Epidermal melanocyte (primary cell): ENCODE data around the gene NFKB1.
"Not testable (repeated sequence)": the region's sequence is repeated elsewhere in the genome, so short reads cannot be mapped to it uniquely, and the experiment has no call there.

Experiments used
- DNase-seq: peaks from one replicate; pipeline ENCODE4 v3.0.0; 2011; ENCODE audit warnings: low spot score; ENCODE audit not compliant: insufficient read length

NFKB1 gene

DNA sequence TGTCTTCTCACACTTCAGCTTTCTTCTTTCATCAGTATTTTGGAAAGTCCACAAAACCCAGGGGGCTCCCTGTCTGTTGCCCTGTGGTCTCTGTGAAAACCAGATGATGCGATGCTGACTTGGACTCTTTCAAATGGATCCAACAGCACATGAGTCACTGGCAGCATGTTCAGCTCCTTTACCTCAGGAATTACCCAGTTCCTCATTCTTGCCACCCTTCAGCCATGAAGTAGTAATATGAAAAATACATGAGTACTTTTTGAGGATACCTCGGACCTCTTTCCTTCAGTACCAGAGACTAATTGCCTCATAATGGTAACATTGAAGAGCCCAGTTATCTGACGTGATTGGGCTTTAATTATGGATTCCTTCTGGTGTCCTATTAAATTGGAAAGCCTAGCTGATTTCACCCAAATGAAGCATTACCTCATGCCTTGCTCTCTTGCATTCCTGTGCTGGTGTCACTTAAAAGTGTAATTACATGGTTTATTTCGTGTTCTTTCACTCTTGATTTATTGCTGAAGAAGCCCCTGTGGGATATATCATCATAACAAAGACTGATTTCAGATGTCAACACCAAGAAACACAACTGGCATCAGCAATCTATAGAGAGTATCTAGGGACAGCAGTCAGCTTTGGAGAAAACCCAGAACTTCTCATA is 63.4 kb downstream of the NFKB1 start:
- no peak for DNase-seq

DNA sequence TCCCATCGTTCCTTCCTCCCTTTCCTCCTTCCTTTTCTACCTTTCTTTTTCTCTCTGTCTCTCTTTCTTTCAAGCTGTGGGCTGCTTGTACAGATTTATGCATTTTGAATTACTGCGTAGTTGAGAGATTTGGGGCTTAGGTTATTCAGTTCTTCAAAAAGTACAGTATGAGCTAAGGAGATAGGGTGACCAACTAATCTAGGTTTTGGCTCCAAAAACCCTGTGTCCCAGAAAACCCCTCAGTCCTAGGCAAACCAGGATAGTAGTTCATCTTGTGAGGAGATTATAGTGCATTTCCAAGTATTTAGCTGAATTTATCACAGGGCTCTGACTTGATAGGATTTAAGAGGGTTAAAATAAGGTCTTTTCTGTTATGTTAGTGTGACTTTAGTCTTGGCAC is 64.5 kb downstream of the NFKB1 start:
- DNase-seq = no peak

DNA sequence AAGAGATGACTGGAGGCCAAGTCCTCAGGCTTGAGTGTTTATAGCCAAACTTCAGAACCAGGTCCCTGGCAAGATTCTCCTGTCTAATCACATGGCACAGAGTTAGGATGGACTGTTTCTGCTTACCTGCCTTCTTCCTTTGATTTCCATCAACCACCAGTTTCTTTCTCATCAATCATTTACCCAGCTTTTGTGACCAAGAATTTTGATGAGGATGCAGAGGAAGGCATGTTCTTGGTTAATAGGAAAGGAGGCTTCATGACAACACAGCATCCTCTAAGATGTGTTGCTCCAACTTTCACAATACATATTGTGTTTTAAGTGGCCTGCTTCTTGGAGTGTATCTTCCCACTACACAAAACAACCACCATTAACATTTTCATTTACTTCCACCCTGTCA is 65.3 kb downstream of the NFKB1 start:
- no peak for DNase-seq

DNA sequence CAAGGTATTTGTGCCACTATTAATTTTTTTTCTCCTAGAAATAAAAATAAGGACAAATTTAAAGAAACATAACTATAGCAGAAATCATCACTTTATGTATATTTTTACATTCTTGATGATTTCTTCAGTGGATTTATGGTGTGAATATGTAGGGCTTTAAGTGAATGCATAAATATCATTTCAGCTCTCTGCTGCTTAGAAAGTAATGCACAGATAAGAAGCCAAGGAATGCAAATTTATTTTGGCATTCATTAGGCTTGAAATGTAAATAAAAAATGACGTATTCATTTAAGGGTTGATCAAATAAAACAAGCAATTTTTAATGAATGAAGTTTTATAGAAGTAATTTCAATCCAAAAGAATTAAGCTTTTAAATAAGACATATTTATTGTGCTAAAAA is 66.3 kb downstream of the NFKB1 start:
- DNase-seq = no peak

DNA sequence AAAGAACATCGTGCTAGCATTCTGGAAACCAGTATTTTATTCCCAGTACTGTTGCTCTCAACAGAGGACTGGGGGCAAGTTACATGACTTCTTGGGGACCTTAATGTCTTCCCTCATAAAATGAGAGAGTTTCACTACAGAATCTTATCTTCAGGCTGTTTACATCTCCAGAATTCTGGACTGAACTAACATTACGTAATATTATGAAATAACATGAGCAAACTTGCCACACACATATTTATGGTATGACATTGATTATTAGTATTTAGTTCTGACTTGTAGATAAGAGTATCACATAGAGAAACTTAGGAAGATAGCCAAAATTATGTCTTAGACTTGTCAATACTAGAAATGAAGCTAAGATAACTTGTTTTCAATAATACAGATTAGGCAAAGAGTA is 68.0 kb downstream of the NFKB1 start:
- no peak for DNase-seq

DNA sequence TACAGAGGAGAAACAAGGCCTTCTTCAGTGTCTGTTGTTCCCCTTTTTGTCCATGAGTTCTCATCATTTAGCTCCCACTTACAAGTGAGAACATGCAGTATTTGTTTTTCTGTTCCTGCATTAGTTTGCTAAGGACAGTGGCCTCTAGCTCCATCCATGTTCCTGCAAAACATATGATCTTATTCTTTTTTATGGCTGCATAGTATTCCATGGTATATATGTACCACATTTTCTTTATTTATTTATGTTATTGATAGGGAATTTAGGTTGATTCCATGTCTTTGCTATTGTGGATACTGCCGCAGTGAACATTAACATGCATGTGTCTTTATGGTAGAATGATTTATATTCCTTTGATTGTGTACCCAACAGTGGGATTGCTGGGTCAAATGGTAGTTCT is 69.1 kb downstream of the NFKB1 start:
- DNase-seq = not testable (repeated sequence)

DNA sequence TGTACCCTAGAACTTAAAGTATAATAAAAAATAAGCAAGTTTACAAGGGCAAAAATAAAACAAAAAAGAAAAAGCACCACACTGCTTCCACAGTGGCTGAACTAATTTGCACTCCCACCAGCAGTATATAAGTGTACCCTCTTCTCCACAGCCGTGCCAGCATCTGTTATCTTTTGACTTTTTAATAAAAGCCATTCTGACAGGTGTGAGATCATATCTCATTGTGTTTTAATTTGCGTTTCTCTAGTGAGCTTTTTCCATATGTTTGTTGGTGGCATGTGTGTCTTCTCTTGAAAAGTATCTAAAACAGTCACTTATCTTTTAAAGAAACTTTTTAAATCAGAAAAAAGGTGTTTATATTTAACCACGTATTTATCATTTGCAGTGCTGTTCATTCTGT is 71.3 kb downstream of the NFKB1 start:
- no peak for DNase-seq

DNA sequence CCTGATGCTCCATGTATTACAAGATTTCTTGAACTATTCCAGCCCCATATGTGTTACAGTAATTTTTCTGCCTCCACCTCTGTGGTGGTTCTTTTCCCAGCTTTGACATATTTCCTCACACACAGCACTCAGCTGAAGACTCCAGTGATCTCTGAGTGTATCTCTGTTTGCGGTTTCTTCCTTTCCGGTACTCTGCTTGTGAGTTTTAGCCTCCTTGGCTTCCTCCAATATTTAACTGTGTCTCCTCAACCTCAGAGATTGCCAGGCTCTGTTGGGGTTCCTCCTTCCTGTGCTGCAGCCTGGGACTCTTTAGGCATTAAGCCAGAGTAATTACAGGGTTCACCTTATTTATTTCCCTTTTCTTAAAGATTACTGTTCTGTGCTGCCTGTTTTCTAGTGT is 73.2 kb downstream of the NFKB1 start:
- no peak for DNase-seq

DNA sequence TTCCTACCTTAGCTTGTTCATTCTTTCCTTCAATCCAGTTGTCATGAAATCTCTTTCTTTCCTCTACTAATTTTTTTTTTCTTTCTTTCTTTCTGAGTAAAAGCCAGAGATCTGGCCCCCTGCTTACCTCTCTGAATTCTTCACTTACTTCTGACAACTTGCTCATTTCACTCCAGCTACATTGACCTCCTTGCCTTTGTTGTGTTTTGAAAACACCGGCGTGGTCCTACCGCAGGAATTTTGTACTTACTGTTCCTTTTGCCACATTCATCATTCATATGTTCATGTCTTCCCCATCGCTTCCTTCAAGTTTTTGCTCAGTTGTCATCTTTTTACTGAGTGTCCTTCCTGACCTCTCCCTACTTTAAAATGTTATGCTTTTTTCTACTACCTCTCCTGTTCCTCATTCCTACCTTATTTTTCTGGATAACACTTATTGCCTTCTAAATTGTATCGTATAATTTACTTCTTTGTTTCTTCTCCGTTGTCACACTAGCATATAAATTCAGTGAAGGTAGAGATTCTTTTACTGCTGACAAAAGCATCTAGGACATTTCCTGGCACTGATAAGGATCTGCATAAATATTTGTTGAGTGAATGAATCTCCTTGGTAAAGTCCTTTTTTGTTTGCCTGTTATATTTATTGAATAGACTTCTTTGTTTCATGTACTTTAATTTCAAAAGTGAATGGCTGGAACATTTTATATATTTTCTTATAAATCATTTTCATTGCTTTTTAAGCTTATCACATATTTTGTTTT is 74.4 kb downstream of the NFKB1 start:
- no peak for DNase-seq

DNA sequence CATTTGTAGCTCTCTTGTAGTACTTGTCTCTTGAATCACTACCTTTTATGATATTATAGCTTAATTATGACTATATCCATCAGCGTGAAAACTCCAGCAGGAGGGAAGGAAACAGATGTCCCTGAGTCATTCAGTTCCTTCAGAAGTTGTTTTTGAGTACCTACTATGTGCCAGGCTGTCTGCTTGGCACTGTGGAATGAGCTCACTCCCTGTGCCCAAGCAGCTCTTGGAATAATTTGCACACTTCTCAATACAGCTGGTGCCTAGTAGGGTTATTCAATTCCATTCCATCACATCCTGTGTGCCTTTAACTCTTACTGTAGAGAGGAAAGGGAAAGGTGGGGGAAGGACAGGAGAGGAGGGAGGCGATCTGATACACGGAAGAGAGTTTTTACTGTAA is 77.1 kb downstream of the NFKB1 start:
- no peak for DNase-seq

DNA sequence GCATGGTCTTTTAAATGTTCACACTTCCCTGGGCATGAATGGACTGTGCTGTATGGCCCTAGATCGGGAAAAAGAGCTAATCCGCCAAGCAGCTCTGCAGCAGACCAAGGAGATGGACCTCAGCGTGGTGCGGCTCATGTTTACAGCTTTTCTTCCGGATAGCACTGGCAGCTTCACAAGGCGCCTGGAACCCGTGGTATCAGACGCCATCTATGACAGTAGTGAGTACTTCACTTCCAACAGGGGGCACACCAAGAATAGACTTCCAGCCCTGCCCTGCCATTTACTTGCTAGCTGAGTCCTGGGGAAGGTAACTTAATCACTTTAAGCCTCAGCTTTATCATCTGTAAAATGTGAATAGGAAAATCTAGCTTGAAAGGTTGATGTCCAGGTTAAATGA is 77.7 kb downstream of the NFKB1 start:
- DNase-seq = no peak

DNA sequence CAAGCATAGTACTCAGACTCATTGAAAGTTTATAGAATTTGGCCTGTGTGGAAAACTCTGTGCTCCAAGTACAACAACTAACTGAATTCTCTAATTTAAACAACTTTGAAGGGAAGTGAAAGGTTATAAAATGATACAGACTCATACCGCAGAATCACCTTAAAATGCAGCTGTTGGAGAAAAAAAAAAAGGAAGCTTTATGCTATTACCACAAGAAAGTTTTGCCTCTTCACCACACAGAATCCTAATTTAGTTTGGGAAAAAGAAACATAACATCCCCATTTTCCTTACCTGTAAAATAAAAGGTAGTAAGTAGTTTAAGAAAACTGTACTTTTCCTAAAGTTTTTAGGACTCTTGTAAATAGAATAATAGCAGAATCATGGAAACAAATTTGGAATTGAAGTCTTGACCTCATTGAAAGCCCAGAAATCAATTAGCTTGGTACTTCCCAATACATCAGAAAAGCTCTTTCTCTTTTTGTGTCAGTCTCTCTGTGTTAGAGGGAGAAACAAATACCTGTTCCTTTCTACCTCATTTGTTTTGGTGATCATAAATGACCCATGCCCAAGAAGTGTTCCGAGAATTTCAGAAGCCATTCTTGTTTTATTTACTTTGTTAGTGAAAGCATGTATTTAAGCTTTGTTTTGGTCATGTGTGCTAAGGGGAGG is 78.8 kb downstream of the NFKB1 start:
- DNase-seq = no peak

DNA sequence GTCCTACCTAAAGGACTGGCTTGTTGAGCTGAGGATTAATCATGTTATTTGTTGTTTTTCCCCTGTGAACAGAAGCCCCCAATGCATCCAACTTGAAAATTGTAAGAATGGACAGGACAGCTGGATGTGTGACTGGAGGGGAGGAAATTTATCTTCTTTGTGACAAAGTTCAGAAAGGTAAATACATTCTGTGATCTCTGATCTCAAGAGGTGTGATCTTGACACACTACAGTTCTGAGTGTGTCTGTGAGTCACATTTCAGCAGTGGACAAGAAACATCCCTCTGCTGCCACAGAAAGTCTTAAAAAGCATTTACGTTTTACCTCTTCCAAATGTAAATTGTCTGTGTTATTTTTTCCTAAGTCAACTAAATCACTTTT is 79.3 kb downstream of the NFKB1 start:
- DNase-seq = no peak

DNA sequence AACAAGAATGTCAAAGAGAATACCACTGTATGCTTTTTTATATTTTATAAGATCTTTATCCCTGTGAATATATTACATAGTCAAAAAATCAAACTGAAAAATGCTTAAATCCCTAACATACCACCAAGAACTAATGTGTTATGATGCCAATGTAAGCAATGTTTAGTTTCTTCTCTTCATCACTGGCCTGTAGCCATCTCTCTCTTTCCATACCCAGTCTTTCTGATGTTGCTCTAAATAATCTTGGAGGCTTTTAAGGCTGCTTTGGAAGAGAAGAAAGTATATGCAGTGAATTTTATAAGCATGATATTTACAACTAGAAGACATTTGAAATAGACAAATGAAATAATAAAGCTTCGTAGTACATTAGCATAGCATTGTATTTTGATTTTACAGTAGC is 82.9 kb downstream of the NFKB1 start:
- DNase-seq = no peak

DNA sequence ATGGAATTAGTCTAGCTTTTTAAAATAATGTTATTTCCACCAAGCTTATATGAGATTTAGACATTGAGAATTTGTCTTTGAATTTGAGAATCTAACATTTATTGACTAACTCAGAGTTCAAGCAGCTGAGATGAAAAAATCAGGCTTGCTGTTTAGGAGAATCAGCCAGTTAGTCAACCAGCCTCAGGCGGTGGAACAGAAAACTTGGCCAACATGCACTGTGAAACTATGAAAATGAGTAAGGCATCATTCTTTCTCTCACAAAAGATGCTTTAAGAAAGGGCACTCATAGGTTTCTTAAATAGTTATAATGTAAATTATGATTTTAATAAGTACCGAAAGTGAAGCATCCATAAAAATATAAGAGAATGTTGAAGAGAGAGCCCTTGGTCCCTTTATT is 84.2 kb downstream of the NFKB1 start:
- no peak for DNase-seq

DNA sequence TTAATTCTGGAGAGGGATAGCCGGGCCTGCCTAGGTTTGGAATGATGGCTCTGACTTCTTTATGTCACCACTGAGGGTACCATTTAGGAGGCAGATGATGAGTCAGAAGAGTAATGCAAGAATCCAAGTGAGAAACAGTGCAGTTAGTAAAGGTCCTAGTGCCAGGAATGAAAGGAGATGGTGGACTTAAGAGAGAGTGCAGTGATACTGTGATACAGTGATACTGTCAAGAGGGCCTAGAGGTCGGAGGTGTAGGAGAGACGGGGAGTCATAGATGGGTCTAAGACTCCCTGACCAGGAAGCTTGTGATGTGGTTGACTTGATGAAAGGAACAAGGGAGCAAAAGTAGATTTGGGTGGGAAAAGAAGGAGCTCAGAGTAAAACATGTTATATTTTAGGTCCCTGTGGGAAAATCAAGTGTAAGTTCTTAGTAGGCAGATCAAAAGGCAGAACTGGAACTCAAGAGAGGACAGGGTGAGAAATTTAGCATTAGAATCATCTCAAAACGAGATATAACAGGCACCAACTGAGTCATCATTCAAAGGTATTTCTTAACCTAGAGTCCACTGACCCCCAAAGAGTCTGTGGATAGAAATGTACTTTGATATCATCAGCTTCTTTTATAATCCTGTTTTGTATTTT is 85.0 kb downstream of the NFKB1 start:
- no peak for DNase-seq

DNA sequence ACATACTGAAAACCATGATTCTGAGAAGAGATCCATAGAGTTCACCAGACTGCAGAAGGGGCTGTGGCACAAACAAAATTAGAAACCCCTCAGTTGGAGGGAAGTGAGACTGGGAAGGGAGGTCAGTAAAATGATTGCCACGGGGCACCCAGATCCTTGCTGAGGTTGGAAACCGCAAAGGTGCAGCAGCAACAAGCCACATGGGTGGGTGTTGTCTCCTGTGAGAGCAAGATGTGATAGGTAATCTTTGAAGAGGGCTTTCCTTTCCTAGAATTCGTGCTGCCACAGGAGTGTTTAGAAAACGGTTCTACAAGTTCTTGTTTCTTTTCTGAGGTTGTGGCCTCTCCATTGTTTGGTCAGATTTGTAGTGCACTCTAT is 85.5 kb downstream of the NFKB1 start:
- no peak for DNase-seq

DNA sequence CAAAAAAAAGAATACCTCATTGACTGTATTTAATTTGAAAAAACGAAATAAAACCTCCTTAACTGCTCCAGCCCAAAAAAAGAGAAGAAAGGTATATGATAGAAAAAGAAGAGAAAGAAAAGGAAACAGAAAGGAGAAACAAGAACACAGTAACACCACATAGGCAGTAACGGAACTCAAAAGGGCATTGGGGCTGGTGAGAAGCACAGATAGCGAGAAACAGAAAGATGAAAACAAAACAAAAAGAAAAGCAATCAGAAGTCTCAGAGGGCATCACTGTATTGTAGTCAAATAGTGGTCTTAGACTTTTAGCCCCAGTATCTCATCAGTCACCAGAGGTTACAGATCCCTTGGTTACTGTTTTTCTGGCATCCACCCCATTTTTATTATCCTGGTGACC is 88.6 kb downstream of the NFKB1 start:
- DNase-seq = no peak

DNA sequence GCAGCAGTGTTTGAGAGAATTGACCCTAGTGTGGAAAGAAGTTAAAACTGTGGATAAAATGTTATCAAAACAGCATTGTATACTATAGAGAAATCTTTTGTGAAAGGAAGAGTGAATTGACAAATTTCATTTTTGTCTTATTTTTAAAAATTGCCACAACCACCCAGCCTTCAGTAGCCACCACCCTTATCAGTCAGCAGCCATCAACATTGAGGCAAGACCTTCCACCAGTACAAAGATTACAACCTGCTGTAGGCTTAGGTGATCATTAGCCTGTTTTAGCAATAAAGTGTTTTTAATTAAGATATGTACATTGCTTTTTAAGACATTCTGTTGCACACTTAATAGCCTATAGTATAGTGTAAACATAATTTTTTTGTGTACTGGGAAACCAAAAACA is 91.1 kb downstream of the NFKB1 start:
- DNase-seq = no peak

DNA sequence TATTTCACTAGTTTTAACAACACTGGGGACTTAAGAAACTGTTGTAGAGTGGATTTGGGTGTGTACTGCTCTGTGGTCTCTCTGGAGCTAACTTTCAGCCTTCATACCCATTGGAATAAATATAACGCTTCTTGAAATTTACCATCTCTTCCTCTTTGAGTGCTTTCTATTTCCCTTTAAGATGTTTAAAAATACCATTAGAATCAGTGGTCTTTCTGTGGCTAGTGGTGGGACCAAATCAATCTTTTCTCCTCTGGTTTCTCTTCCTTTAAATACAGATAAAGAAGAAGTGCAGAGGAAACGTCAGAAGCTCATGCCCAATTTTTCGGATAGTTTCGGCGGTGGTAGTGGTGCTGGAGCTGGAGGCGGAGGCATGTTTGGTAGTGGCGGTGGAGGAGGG is 92.0 kb downstream of the NFKB1 start:
- DNase-seq = no peak

DNA sequence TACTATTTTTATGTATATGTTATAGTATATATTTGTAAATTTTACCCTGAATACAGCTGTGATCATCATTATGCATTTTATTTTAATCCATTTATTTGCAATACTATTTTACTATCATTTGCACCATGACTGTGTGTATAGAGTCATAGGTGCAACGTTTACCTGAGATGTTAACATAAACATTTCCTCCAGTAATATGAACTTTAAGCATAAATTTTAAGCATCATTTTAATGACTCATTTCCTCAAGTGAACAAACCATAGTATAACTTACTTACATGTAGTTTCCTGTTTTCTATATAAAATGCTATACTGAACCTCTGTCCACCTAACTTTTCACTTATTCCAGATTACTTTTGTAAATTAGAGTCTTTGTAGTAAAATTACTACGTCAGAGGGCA is 92.8 kb downstream of the NFKB1 start:
- DNase-seq = no peak

DNA sequence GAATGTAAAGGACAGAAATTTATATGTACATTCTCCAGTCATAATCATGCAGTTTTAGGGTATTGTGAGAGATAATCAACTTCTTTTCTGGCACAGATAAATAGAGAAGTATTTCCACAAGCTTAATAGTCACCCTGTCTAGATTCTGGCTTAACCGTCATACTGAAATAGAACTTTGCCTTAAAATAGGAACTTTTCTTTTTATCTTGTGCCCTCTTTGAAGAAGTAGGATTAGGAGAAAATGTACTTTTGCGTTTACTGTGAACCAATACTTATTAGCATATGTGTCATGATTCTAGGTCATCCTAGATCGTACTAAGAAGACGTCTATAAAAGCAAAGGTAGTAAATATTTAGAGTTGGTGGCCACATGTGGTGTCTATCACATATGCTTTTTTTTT is 95.4 kb downstream of the NFKB1 start:
- no peak for DNase-seq
